PFSK-1 (cell line): ENCODE measurements around the gene LRP3.

Experiments
- POLR2AphosphoS5 ChIP-seq: IDR thresholded peaks from 2 replicates; pipeline ENCODE4 v1.6.1; 2012; ENCODE audit warnings: low read depth, mild to moderate bottlenecking, control low read depth, low read length, moderate library complexity
- REST ChIP-seq, 2 experiments: IDR thresholded peaks; 2 replicates each; pipeline versions ENCODE4 v1.6.1 to v1.8.0; 2011 to 2012; ENCODE audit warnings: low read depth in 2 of 2, low read length in 2 of 2, control low read depth in 1 of 2, inconsistent platforms in 1 of 2, mild to moderate bottlenecking in 1 of 2, moderate library complexity in 1 of 2; ENCODE audit not compliant: insufficient read depth in 1 of 2
- SIN3A ChIP-seq: IDR thresholded peaks from 2 replicates; pipeline ENCODE4 v1.6.1; 2012; ENCODE audit warnings: mild to moderate bottlenecking, low read length, moderate library complexity, borderline replicate concordance; ENCODE audit not compliant: insufficient read depth

GRCh38 chr19:33208904-33209849 lies 15.0 kb downstream of the LRP3 start:
- no peak for TF ChIP-seq POLR2AphosphoS5
- TF ChIP-seq SIN3A: no peak
- TF ChIP-seq REST (IDR thresholded peaks at IDR 0.05; ENCODE audit: insufficient read depth in 1 of 2, low read depth in 2 of 2, low read length in 2 of 2): no peak
